Activated CD8-positive, alpha-beta memory T cell treated with anti-CD3 and anti-CD28 coated beads for 1 hour (primary cell): ENCODE measurements around the gene C22orf15.
A peak's percentile ranks its signal among the peaks of the same experiment; 100 is the strongest.

Experiments
- DNase-seq, 2 donors: peaks; one replicate each; pipeline ENCODE4 v3.0.0-alpha.2; 2020; ENCODE audit warnings: low read depth in 1 of 2; ENCODE audit errors: extremely low read depth in 1 of 2

C22orf15 gene

GRCh38 chr22:23750367-23750713, 12.4 kb upstream of the C22orf15 start:
- no peak for DNase-seq

GRCh38 chr22:23750714-23751440, 11.9 kb upstream of the C22orf15 start, which contains the start of gene ZNF70:
TSS of gene ZNF70 (minus strand) at chr22:23751112. CDS start at chr22:23745140, 5,972 bp downstream.
- DNase-seq: peak; percentile 52 to 81

- DNase-seq: no peak
These were observed 11.3 kb upstream of the C22orf15 start for GRCh38 chr22:23751441-23751996.

DNA sequence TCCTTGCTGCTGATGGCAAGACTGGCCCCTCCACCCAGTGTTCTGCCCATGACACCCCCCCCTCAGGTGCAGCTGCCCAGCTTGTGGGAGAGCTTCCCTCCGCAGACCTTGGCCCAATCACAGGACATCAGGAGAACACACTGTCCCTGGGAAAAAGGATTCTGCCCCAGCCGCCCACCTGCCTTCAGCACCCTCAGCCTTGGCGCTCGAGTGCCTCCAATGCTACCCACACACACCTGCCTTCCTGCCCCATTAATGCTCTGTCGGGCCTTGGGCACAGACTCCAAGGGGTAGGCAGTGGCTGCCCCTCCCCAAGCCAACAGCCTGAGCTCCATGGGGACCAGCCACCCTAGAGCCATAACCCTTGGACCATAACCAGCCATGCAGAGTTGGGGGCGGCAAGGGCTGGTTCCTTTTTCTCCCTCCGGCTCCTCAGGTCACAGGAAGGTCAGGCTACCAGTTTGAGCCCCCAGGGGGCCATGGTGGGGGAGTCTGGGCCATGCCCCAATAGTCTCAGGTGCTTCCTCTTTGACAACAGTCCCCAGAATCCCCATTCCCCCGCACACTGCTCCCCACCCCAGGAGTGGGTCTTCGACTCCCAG, 10.6 kb upstream of the C22orf15 start:
- DNase-seq: no peak

- no peak for DNase-seq
These were observed 10.0 kb upstream of the C22orf15 start for GRCh38 chr22:23752750-23753149.

DNA sequence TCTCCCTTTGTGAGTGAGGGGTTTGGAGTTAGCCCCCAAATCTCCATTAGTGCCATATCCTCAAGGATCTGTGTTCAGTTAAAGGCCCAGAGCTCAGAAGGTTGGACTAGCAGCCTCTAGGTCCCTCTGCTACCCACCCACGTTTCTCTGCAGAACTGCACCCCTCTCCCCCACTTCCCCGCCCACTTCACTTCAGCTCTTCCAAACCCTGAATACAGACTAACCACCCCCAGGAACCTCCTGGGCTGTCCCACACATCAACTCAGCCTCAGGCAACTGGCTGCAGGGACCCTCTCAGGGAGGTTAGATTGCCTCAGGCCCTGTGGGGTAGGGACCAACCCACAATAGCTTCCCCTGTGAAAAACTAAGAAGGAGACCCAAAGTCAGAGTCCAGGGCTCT, 9.4 kb upstream of the C22orf15 start:
- DNase-seq: no peak

DNA sequence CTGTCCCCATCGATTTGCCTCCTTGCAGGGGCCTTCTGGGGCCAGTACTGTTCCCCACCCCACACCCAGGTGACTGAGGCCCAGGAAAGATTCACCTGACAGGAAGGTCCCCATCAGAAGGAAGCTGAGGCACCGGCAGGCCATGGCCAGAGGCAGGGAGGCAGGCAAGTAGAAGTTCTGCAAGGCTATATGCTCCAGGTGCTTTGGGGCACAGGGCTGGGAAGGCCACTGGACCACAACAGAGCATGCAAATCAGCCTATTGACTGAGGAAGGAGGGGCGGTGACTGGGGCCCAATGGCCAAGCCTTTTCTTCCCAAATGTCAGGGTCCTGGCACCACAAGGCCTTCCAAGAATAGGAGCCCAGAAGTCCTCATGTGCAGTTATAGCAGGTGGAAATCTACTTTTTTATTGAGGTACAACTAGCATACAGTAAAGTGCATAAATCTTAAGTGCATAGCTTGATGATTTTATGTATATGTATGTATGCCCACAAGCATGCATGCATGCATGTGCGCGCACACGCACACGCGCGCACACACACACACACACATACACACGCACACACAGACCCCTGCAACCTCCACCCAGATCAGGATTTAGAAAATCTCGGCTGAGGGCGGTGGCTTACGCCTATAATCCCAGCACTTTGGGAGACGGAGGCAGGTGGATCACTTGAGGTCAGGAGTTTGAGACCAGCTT, 8.4 kb upstream of the C22orf15 start, which contains the start of gene VPREB3:
TSS of gene VPREB3 (minus strand) at position 206 of the 700 bp plus-strand sequence. CDS start at position 144, 62 bp downstream.
- no peak for DNase-seq

DNA sequence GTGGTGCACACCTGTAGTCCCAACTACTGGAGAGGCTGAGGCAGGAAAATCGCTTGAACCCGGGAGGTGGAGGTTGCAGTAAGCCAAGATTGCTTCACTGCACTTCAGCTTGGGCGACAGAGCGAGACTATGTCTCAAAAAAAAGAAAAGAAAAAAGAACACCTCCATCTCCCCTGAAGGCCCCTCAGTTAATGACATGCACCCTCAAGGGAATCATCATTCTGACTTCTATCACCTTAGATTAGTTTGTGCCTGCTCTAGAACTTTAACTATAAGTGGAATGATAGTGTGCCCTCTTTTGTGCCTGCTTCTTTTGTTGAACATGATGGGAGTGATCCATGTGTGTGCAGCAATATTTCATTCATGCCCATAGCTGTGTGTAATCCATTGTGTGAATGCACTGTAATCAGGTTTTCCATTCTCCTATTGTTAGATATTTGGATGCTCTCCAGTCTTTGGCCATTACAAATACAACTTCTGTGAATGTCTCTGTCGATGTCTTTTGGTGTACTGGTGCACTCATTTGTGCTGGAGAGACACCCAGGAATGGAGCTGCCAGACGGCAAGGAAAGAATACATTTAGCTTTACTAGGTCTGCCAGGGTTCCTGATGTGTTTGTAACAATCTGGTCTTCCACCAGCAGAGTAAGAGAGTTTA, 7.7 kb upstream of the C22orf15 start:
- DNase-seq: no peak

GRCh38 chr22:23755711-23756110, 7.1 kb upstream of the C22orf15 start:
- DNase-seq: no peak

- no peak for DNase-seq
These were observed 5.9 kb upstream of the C22orf15 start for GRCh38 chr22:23756891-23757290.

DNA sequence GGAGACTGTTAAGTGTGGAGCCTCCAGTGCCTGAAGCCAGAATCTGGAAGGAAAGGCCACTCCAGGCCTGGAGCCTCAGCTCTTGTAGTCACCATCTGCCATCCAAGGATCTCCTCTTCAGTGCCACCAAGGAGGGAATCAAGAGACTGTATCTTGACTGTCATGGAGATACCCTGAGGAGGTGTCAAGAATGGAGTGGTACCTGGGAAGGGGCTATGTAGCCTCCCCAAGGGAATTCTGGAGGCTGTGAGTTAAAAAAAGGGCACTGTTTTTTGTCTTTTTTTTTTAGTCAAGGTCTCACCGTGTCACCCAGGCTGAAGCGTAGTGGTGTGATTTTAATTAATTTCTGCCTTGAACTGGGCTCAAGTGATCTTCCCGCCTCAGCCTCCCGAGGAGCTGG, 3.2 kb upstream of the C22orf15 start:
- no peak for DNase-seq

GRCh38 chr22:23760056-23760455, 2.7 kb upstream of the C22orf15 start:
- no peak for DNase-seq

GRCh38 chr22:23763579-23763945, 772 bp downstream of the C22orf15 start:
- DNase-seq: peak in 1 of 2 donors; percentile 36

DNA sequence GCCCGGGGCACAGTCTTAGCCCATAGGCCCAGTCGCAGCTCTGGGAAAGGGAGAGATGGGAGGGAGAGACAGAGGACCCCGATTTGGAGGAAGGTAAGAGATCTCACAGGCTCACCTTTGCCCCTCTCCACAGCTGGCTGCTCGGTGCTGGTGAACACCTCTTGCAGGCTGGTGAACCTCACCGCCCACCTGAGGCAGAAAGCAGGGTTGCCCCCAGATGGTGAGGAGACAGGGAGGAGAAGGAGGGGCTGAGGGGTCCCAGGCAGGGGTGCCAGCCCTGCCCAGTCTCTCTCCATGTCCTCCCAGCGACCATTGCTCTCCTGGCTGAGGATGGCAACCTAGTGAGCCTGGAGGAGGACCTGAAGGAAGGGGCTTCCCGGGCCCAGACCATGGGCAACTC, 1.2 kb downstream of the C22orf15 start:
- no peak for DNase-seq

DNA sequence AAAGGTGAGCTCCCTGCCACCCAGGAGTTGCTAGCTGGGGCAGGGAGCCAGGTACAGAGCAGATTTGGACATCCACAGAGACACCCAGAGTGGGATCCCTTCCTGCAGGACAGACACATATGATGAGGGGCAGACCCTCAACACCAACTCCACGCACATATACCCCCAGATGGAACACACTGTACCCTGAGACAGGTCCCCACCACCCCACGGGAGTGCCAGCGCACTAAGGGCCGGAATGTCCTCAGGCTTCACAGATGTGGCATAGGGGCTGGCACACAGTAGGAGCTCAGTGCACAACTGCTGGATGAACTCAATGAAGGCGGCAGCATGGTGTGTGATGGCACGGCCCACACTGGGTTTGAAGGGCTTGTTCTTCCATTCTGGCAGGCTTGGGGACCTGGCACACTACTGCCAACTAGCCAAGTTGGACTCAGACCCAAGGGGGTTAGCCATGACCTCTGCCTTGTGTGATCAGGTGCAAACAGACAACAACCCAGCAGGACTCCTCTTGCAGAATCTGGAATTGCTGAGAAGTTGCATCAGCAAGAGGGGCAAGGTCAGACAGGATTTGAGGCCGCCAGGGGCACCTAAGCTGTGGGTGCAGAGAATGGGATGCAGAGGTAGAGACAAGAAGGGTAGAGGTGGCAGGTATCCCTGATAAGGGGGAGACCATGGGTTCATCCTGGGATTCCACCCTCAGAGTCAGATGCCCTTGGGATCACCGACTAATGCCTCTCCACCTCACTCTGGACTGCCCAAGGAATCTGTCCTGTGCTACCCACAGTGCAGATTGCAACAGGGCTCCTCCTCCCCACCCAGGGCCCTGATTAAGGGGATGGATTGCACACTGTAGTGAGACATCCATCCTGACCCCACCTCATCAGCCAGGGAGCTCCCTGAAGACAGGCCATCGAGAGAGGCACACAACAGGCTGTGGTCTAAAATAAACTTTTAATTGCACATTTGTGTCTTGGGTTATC, 2.4 kb downstream of the C22orf15 start:
- DNase-seq: no peak

DNA sequence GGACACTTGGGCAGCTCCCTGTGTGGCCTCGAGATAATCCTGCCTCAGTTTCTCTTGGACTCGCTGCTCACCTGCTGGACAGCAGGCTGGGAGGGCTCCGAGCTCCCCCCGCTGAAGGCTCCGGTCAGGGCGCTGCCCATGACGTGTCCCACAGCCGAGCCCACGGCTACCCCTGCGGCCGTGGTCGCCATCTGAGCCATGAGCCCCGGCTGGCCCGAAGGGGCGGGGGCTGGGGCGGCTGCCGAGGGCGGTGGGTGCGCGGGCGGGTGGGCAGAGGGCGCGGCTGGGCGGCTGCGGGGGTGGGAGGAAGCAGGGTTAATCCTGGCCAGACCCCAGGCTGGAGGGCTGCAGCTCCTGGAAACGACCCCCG, 4.5 kb downstream of the C22orf15 start:
- DNase-seq: no peak

DNA sequence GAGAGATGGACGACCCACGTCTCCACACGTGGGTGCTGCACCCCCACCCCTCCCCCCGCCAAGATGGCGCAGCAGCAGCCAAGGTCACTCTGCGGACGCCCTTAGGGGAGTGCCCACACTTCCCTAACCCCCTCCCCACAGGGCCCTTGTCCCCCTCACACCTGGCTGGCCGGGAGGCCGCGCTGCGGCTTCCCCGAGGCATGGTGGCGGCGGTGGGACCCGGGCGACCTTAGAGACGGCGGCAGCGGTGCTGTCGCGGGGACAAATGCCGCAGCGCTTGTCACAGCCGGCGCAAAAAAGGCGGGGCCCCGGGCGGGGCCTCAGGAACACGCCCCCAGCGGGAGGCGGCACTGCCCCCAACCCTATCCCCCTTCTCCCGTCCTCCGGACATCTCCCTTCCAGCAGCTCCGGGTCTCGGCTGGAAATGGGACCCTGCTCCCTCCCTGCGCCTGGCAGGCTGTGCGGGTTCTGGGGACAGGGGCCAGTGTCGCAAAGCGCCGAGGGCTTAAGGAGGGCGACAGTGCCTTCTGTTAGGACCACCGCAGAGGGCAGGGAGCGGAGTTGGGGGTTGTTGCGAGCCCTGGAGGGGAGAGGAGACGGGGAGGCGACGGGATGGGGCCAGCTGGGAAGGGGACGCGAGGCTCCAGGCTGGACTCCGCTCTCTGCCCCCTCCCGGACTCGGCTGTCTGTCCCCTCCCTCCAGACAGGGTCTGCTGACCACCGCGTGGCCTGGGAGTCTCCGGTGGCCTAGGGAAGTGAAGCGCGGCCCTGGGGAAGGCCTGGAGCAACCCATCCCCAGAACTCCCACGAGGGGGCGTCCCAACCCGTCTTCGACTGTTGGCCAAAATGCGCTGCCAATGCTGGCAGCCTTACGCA, 5.1 kb downstream of the C22orf15 start, which contains the start of gene CHCHD10:
TSS of gene CHCHD10 (minus strand) at position 300 of the 876 bp plus-strand sequence. CDS start at position 202, 98 bp downstream.
- peak in 1 of 2 donors; percentile 66 for DNase-seq

DNA sequence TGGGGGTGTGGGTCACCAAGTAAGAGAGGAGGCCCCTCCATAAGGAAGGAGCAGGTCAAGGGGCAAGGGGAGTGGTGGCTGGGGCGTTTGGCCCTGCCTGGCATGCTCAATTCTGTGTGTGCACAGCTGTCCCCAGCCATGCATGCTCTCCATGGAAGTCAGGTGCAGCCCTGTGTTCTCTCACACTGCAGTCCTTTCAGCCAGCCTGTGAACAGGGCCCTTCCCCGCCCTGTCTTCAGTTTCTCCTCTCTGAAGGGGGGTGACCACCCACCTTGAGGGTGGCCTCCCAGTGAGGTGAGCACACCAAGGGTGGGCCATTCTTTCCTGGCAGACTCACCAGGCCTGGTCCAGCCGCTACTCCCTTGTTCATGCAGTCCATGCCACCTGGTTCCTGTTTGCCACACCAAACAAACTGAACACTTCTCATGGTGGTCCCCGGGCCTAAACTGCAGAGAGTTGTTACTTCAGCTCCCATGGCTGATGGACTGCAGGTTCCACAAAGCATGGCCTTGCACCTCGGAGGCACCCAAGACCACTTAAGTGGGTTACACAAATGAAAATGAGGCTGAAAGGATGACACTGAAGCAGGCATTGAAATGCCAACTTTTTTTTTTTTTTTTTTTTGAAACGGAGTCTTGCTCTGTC, 6.7 kb downstream of the C22orf15 start:
- no peak for DNase-seq

DNA sequence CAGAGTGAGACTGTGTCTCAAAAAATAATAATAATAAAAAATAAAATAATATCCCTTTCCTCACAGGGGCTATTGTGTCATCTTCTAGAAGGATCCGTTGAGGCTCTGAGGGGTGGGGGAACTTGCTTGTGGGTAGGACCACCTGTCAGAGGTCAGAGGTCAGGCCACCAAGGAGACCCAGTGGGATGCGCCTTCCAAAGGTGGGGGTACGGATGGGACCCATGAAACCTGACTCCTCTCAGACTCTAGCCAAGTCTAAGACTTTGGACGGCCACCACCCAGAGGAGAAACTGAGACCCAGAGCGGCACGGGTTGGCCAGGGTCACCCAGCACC, 9.5 kb downstream of the C22orf15 start:
- DNase-seq: no peak
